HL-60/S4 (cell line): ENCODE results near the gene PYGL.

Experiments used
- in situ Hi-C: fragments of 300-500 bp; cut with MboI; formaldehyde crosslinking; loops from 2 replicates; pipeline ENCODE4 v1.14.3; 2022; ENCODE audit warnings: low sequenced_read_pairs

PYGL gene

DNA sequence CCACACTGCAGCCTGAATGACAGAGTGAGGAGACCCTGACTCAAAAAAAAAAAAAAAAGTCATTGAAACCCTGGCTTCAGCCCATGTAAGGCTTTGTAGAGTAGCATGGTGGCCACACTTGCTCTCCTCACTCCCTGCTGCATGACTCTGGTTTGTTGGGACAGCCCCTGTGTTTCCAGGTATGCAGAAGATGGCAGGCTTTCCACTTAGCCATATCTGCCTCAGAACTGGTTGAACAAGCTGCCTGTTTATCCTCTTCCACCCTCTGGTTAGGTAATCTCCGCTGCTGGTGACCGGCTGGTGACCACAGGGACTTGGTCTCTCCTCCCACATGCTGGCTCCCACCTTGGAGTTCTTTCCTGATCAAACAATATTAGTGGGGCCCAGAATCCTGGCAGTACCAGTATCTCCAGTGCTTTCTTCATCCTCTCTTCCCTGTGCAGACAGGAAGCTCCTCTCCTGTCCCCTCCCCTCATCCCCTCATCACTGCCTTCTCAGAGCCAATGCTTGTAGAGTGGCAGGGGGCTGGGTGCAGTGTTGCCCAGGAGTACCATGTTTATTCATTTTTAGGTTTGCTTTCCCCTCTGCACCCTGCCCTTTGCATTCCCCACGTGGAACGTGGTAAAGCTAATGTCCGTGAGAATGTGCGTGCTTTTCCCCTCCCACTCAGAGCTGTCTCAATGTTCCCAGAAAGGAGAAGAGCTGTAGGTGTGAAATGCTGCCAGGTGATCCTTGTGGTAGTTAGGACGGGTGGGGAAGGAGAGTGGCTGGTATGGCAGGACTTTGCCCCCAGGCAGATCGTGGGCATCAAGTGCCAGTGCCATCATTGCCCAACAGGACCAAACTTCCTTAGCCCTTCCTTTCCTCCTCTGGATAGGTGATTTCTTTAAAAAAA is 61.1 kb downstream of the PYGL start:
- in situ Hi-C loops: no loop called here

DNA sequence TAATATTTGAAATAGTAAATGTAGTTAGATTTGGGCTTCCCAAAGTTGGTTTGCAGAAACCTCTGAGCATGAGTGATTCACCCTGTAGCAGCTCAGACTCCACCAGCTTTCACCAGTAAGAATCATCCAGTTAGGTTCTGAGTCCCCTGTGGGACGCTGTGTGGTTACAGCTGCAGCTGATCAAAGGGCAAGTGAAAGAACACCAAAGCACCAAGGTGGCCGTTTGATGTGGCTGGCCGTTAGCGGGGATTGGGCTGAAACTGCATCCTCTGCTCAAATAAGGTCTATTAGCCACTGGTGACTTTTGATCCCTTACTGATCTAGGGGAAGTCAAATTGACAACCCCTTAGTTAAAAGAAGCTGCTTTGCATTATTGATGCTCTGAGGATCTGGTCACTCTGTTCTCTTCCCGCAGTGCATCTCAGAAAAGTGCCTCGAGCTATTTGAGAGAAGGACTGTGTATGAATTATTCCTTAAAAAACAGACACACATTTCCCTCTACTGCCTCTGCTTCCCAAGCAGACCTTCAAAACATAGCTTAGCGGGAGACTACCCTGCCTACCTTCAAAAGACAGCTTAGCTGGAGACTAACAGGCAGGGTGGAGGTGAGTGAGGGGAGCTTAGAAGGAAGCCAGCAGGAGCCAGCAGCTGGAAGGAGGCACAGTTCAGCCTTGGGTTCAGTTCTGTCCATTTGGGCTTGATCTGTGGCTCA is 68.8 kb downstream of the PYGL start:
- in situ Hi-C loops: no loop called here

DNA sequence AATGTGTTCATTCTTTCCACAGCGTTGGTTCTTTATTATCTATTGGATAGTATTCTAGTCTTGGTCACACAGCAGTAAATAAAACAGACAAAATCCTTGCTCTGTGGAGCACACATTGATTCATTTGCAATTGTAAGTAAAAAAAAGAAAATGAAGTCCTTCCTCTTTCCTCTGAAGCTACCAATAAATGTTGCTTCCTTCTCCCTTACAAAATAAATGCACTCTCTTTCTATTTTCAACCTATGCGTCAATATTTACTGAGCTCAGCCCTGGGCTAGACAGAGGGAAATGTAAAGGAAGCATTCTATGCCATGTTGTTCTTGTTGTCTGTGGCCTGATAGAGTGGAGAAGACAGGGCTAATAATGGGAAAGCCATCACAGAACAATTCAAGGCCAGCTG is 69.5 kb downstream of the PYGL start:
- in situ Hi-C loops: loop anchor here (25.0 kb wide), 1 partner anchor 262 kb away; no protein-coding TSS in a partner anchor

DNA sequence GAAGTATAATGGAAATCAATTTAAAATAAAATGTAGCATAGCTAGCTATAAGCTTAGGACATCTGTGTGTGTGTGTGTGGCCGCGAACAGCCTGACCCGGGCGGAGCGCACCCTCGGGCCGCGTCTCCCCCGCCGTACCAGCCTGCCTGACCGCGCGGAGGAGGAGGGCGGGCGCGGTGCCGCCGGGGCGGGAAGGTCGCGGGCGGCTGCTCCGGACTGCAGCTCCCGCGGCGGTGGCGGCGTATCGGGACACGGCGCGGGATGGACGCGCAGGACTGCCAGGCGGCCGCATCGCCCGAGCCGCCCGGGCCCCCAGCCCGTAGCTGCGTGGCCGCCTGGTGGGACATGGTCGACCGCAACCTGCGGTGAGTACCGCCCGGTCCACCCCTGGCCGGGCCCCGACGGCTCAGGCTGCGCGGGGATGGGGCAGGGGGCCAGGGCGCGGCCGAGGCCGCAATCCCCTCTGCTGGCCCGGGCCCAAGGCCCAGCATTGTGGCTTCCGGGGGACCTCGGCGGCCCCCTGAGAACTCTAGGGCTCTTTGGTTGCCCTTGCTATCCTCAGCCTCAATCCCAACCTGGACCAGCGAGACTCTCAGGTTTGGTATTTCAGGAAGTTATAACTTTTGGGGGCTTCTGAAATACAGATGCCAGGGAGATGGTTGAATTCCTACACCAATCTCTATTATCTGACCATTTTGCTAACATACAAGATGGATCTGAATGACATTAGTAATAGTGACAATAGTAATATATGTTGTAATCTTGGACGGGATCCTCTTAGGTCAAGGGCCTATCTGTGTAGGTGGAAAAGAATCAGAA is 72.2 kb downstream of the PYGL start, which contains the start of gene ABHD12B:
Gene ABHD12B (plus strand): TSS at position 140 of the 819 bp plus-strand sequence. CDS start 122 bp downstream, at position 262.
- in situ Hi-C loops: loop anchor here (25.0 kb wide), 1 partner anchor 260 kb away; no protein-coding TSS in a partner anchor

DNA sequence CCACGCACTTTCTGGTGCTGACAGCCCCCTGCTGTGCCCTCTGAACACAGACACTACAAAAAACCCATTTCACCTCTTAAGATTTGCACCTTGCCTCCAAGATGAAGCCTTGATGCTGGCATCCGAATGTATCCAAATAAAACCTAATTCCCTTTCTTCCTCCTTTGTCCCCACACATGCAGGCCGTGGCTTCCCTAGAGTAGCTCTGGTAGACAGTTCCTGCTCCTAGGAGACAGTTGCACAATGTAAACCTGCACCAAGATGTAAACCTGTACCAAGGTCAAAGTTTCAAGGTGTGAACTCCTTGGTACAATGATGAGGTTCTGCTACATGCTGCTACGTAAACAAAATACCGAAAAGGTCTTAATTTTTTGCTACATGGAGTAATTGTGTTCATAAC is 73.1 kb downstream of the PYGL start:
- in situ Hi-C loops: loop anchor here (25.0 kb wide), 1 partner anchor 259 kb away; no protein-coding TSS in a partner anchor

DNA sequence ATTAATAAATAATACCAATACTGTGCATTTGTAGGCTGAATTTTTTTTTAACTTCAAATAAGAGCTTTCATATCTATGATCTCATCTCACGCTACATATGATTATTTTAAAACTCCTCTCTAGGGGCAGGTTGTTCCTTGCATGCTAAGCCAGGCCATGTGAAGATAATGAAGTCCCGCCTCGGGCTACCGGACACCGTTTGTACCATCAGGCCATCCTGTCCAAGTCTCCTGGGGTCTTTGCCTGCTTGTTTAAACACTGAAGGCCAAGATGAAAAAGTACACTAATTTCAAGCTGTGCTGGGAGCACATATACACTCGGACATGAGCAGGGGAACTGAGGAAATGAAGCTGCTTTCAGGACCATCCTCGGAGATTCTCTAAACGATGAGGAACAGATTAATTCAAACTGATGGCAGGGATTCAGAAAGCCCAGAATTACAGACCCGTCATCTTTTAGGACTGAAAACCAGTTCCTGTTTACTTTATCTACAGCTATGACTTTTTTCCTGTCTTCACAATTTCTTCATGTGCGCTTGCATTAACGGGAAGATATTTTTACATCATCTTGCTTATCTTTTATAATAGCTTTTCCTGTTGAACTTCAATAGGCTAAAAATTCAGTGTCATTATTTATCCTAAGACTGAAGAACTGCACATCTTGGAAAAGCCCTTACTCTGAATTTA is 78.7 kb downstream of the PYGL start:
- in situ Hi-C loops: loop anchor here (25.0 kb wide), 1 partner anchor 253 kb away; no protein-coding TSS in a partner anchor

DNA sequence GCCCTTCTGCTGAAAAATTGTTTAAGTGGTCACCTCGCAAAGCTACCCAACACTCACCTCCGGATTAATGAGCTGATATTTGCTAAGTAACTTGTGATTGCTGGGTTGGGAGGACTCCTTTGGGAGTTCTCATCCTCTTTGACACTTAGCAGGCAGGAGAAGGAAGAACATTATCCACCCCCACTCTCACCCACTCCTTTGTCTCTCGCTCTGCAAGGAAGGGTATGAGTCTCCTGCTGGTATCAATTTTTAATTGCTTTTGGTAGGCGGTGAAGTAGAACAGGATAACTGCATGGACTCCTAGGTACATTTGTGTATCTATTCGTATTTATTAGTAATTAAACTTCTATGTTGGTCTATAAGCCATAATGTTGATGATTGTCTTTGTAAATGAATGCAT is 79.3 kb downstream of the PYGL start:
- in situ Hi-C loops: loop anchor here (25.0 kb wide), 1 partner anchor 253 kb away; no protein-coding TSS in a partner anchor

DNA sequence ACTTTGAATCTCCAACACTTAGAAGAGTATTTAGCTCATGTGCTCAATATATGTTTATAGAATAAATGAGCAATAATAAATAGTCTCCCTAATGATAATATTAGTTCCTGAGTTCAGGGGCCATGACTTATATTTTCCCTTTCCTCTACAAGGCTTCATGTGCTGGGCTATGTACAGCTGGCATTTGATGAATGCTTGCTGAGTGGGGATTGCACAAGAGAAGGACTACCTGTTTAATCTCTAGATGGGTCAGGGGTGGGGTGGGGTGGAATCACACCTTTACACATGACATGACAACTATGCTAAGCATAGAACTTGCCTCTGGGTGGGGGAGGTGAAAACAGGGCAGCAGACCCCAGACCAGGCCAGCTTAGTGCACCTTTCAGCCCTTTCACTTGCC is 80.0 kb downstream of the PYGL start:
- in situ Hi-C loops: loop anchor here (25.0 kb wide), 1 partner anchor 252 kb away; no protein-coding TSS in a partner anchor

DNA sequence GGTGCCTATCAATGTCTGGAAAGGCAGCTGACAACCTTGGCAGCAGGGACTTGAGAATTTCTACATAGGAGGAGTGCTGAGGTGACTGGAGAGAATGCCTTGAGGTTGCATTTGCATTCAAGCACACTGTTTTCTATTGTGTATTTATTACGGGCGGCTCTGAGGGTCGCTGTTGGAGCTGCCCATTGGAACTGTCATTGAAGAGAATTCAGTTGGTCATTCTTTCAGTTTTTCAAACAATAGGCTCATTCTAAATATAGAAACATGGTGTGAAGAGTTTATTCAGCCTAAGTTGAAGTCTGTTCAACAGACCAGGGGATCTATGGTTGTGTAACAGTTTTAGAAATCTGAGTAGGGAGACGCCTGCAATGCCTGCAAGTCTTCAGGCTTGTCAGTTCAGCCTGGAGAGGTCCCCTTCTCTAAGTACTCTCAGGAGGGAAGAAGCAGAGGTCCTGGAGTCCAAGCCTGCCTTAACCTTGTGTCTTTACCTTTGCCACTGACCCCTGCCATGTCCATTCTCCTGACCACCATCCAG is 82.2 kb downstream of the PYGL start:
- in situ Hi-C loops: loop anchor here (25.0 kb wide), 1 partner anchor 250 kb away; no protein-coding TSS in a partner anchor

DNA sequence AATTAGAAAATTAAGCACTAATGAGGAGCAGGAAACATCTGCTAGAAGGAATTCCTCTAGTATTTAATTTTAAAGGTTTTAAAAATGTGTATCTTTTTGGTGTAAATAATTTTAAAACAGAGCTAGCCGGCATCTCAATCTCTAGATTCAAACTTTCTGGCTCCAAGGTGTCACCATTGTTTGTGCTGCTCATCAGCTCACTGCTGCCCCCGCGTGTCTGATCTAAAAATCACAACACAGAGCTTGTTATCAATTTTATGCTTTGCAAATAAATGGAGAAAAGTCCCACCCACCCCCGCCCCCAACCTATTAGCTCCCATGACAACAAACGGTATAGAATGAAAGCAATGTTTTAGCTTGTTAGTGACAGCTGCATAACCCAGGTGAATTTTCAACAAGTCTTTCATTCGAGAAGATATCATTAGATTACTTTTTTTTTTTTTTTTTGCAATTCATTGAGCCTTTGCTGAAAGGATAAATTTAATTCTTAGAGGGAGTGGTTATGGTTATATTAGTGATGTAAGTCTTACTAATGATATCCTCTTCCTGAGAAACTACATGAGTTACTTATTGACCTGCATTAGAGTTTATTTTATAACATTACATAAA is 83.7 kb downstream of the PYGL start:
- in situ Hi-C loops: loop anchor here (25.0 kb wide), 1 partner anchor 248 kb away; no protein-coding TSS in a partner anchor

DNA sequence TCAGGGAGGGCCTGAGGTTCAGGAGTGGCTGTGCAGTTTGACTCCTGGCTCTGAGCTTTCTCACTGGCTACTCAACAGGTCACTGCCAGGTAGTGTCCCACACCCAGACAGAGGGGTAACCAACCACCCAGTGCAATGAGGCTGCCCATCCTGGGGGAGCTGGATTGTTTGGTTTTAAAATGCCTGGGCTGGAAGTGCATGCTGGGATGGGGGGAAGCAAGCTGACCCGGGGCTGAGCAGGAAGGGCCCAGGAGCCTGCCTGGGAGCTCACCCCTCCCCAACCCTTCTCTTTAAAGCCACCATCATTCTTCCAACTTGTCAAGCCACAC is 85.0 kb downstream of the PYGL start:
- in situ Hi-C loops: loop anchor here (25.0 kb wide), 1 partner anchor 247 kb away; no protein-coding TSS in a partner anchor

DNA sequence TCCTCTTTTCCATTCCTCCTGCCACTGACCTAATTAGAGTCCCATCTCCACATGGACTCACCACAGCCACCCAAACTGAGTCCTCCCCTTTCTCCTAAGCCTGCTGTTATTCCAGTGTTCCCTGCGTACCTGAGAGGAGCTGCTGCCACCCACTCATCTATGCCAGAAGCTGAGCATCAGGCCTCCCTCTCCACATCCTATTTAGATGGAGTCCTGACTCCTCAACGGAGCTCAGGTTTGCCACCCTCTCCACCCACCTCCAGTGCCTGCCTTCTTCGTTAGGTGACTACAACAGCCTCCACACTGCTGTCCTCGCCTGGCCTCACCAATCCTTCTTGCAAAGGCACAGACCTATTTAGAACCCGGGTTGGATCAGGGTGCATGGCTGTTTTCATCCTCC is 87.6 kb downstream of the PYGL start:
- in situ Hi-C loops: loop anchor here (25.0 kb wide), 1 partner anchor 244 kb away; no protein-coding TSS in a partner anchor

DNA sequence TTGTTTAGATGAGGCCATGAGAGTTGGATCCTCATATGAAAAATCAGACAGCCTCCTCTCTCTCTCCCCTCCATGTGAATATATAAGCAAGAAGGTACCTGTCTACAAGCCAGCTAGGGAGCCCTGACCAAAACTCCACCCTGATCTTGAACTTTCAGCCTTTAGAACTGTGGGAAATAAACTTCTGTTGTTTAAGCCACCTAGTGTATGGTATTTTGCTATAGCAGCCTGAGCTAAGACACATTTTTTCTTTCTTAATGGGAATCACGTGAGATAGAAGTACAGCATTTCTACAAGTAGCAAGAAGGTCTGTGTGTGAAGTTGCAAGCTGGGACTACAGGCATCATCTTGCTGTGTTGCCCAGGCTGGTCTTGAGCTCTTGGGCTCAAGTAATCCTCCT is 88.7 kb downstream of the PYGL start:
- in situ Hi-C loops: loop anchor here (25.0 kb wide), 1 partner anchor 243 kb away; no protein-coding TSS in a partner anchor
